ENCODE measurements around the gene CD226.

The CD226 gene

GRCh38 chr18:69813559-69813958, 134.1 kb downstream of the CD226 start:
- TF ChIP-seq TSHZ2 (CRISPR knock-in tag; IDR thresholded peaks at IDR 0.05), result no peak
- TF ChIP-seq CSDC2 (CRISPR knock-in tag; IDR thresholded peaks at IDR 0.05), result no peak
- TF ChIP-seq ZNF8 (CRISPR knock-in tag; IDR thresholded peaks at IDR 0.05), result no peak
- TF ChIP-seq ZFP30 (CRISPR knock-in tag; IDR thresholded peaks at IDR 0.05), result no peak
- no peak for TF ChIP-seq GLIS3 (CRISPR knock-in tag; IDR thresholded peaks at IDR 0.05)
- TF ChIP-seq ESRRG (CRISPR knock-in tag; IDR thresholded peaks at IDR 0.05), result no peak
- no peak for TF ChIP-seq OSR1 (CRISPR knock-in tag; IDR thresholded peaks at IDR 0.05)
- TF ChIP-seq RARB (CRISPR knock-in tag; IDR thresholded peaks at IDR 0.05), result no peak
- TF ChIP-seq ARNTL (CRISPR knock-in tag; IDR thresholded peaks at IDR 0.05; ENCODE audit: borderline replicate concordance, low read depth), result no peak
- TF ChIP-seq ZFP3 (CRISPR knock-in tag; IDR thresholded peaks at IDR 0.05), result no peak
- TF ChIP-seq ZNF70 (CRISPR knock-in tag; IDR thresholded peaks at IDR 0.05), result no peak
- TF ChIP-seq ZC3H10 (CRISPR knock-in tag; IDR thresholded peaks at IDR 0.05), result no peak
- TF ChIP-seq ZNF565 (CRISPR knock-in tag; conservative IDR thresholded peaks at IDR 0.05; ENCODE audit: low read depth), result no peak
- TF ChIP-seq SNAI2 (CRISPR knock-in tag; IDR thresholded peaks at IDR 0.05), result no peak
- no peak for TF ChIP-seq ISL1 (CRISPR knock-in tag; IDR thresholded peaks at IDR 0.05)
- no peak for ATAC-seq

- no peak for ATAC-seq
- TF ChIP-seq ESRRG (CRISPR knock-in tag; IDR thresholded peaks at IDR 0.05), result no peak
- no peak for TF ChIP-seq PATZ1 (CRISPR knock-in tag; IDR thresholded peaks at IDR 0.05; ENCODE audit: borderline replicate concordance)
- TF ChIP-seq CSRNP3 (CRISPR knock-in tag; IDR thresholded peaks at IDR 0.05), result no peak
- no peak for TF ChIP-seq OSR1 (CRISPR knock-in tag; IDR thresholded peaks at IDR 0.05)
- TF ChIP-seq CREB5 (CRISPR knock-in tag; IDR thresholded peaks at IDR 0.05; ENCODE audit: low read depth), result no peak
Observed at GRCh38 chr18:69808399-69808798, 139.3 kb downstream of the CD226 start.

GRCh38 chr18:69804776-69805501, 142.7 kb downstream of the CD226 start:
- no peak for ATAC-seq
- no peak for TF ChIP-seq RARB (CRISPR knock-in tag; IDR thresholded peaks at IDR 0.05)
- TF ChIP-seq BACH2 (CRISPR knock-in tag; IDR thresholded peaks at IDR 0.05; ENCODE audit: borderline replicate concordance), result no peak
- no peak for TF ChIP-seq ZFP30 (CRISPR knock-in tag; IDR thresholded peaks at IDR 0.05)
- no peak for TF ChIP-seq ESRRG (CRISPR knock-in tag; IDR thresholded peaks at IDR 0.05)
- no peak for TF ChIP-seq ISL1 (CRISPR knock-in tag; IDR thresholded peaks at IDR 0.05)
- no peak for TF ChIP-seq ZNF70 (CRISPR knock-in tag; IDR thresholded peaks at IDR 0.05)
- no peak for TF ChIP-seq ZC3H10 (CRISPR knock-in tag; IDR thresholded peaks at IDR 0.05)
- no peak for TF ChIP-seq PPARA (CRISPR knock-in tag; IDR thresholded peaks at IDR 0.05; ENCODE audit: borderline replicate concordance)
